Peyer's patch (tissue), 4 donors: ENCODE data around the gene STAT2.

Experiments used
- CTCF ChIP-seq, 6 experiments: fragments of 450-650 bp in 4 of 6; fragments of 200-600 bp in 2 of 6; sonication (generic) in 1 of 6; IDR thresholded peaks; one replicate each; pipeline ENCODE4 v1.5.1; 2017 to 2019; ENCODE audit warnings: antibody characterized with exemption in 6 of 6, mild to moderate bottlenecking in 3 of 6, moderate library complexity in 1 of 6
- POLR2A ChIP-seq, 2 donors: fragments of 450-650 bp; IDR thresholded peaks; one replicate each; pipeline ENCODE4 v1.5.1; 2017; ENCODE audit warnings: antibody characterized with exemption in 2 of 2, mild to moderate bottlenecking in 2 of 2, moderate library complexity in 2 of 2

DNA sequence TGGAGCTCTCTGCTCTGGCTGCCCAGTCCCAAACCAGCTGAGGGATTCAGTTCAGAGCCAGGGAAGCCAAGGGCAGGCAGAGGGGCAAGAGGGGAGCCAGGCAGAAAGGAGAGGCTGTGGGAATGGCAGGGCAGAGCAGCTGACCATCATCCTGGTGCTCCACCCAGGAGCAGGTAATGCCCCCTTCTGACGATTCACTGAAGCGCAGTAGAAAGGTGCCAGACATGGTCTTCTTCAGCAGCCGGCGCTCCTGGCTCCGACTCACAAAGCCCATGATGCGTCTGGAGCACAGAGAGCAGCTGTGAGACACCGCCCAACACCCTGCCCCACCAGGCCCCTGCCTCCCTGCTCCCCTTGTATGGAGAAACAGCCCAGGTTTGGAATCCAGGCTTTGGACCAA lies 13.2 kb downstream of the STAT2 start:
- no peak for TF ChIP-seq CTCF (IDR thresholded peaks at IDR 0.05)
- no peak for TF ChIP-seq POLR2A (IDR thresholded peaks at IDR 0.05)
